WTC11 (cell line): Measurements from ENCODE around the gene POLR3H. TPM values are rescaled to one million over a fixed set of nuclear protein-coding genes. Genes with fewer than 3 reads are reported as not detected.
A peak's percentile ranks its signal among the peaks of the same experiment; 100 is the strongest.

Experiments used
- ATAC-seq: fragments of 200-7000 bp; cut with Tn5 transposase; 2 replicates; pipeline ENCODE4 v1.10.0; 2021; ENCODE audit warnings: mild to moderate bottlenecking, moderate library complexity
- CTCF ChIA-PET: fragments of 300-600 bp; sonication (Branson Sonifier 250); formaldehyde crosslinking; loops from one replicate; lab custom pipeline; 2021; ENCODE audit warnings: antibody characterized with exemption; lab: Charles Lee
- POLR2A ChIA-PET: fragments of 350-600 bp; sonication (Branson Sonifier 250); formaldehyde crosslinking; loops from one replicate; lab custom pipeline; 2021; ENCODE audit warnings: antibody characterized with exemption; lab: Charles Lee
- DNase-seq: peaks from one replicate; pipeline ENCODE4 v3.0.0; 2021; ENCODE audit warnings: low spot score
- H3K27ac Mint-ChIP-seq: 2 replicates; pipeline ENCODE4 v1.8.0; 2021; ENCODE audit warnings: mixed read lengths
- H3K27me3 Mint-ChIP-seq: 2 replicates; pipeline ENCODE4 v1.8.0; 2021; ENCODE audit warnings: low read depth, mild to moderate bottlenecking, moderate library complexity, mixed read lengths
- H3K36me3 Mint-ChIP-seq: 2 replicates; pipeline ENCODE4 v1.8.0; 2021; ENCODE audit warnings: mixed read lengths
- H3K4me1 Mint-ChIP-seq: 2 replicates; pipeline ENCODE4 v1.8.0; 2022; ENCODE audit warnings: mixed read lengths
- H3K4me3 Mint-ChIP-seq: 2 replicates; pipeline ENCODE4 v1.8.0; 2021; ENCODE audit warnings: mild to moderate bottlenecking, moderate library complexity, mixed read lengths
- H3K9me3 Mint-ChIP-seq: 2 replicates; pipeline ENCODE4 v1.8.0; 2021; ENCODE audit warnings: mixed read lengths
- ESRRA ChIP-seq: sonication (generic); formaldehyde crosslinking; IDR thresholded peaks from 2 replicates; pipeline ENCODE4 v1.8.1; 2022; ENCODE audit warnings: mild to moderate bottlenecking, missing genetic modification reagents, borderline replicate concordance
- FOXJ3 ChIP-seq: sonication (generic); formaldehyde crosslinking; IDR thresholded peaks from 2 replicates; pipeline ENCODE4 v1.9.0; 2021; ENCODE audit warnings: missing genetic modification reagents, mild to moderate bottlenecking, borderline replicate concordance
- GTF2I ChIP-seq: fragments of 250-450 bp; sonication (Bioruptor Pico); conservative IDR thresholded peaks from 2 replicates; pipeline ENCODE4 v1.4.0; 2021; ENCODE audit warnings: mild to moderate bottlenecking
- KAT7 ChIP-seq: sonication (generic); formaldehyde crosslinking; IDR thresholded peaks from 2 replicates; pipeline ENCODE4 v1.8.1; 2023; ENCODE audit warnings: missing genetic modification reagents, mild to moderate bottlenecking, borderline replicate concordance
- TCF7 ChIP-seq: sonication (generic); formaldehyde crosslinking; IDR thresholded peaks from 2 replicates; pipeline ENCODE4 v1.8.0; 2022; ENCODE audit warnings: mild to moderate bottlenecking, low read depth, missing genetic modification reagents, moderate library complexity
- TEAD1 ChIP-seq: sonication (generic); formaldehyde crosslinking; IDR thresholded peaks from 2 replicates; pipeline ENCODE4 v1.8.0; 2022; ENCODE audit warnings: mild to moderate bottlenecking, missing genetic modification reagents
- ZNF219 ChIP-seq: sonication (generic); formaldehyde crosslinking; IDR thresholded peaks from 2 replicates; pipeline ENCODE4 v1.8.0; 2023; ENCODE audit warnings: missing genetic modification reagents, mild to moderate bottlenecking, borderline replicate concordance
- ZNF317 ChIP-seq: sonication (generic); formaldehyde crosslinking; IDR thresholded peaks from 2 replicates; pipeline ENCODE4 v1.8.1; 2023; ENCODE audit warnings: low read depth, mild to moderate bottlenecking, moderate library complexity, missing genetic modification reagents, borderline replicate concordance
- ZNF671 ChIP-seq: fragments of 250-450 bp; sonication (Bioruptor Pico); IDR thresholded peaks from 2 replicates; pipeline ENCODE4 v1.8.0; 2021; ENCODE audit warnings: mild to moderate bottlenecking
- total RNA-seq: library from RNA; stranded (reverse); gene quantifications from 3 replicates; pipeline ENCODE4 v1.2.3, GENCODE V29; 2021
- TF ChIP-seq, protein P1 (sequence below): sonication (generic); formaldehyde crosslinking; conservative IDR thresholded peaks from 2 replicates; pipeline ENCODE4 v1.8.1; 2023; ENCODE audit warnings: mild to moderate bottlenecking, low read depth, missing genetic modification reagents, moderate library complexity
- TF ChIP-seq, protein P2 (sequence below): sonication (generic); formaldehyde crosslinking; IDR thresholded peaks from 2 replicates; pipeline ENCODE4 v1.8.1; 2023; ENCODE audit warnings: mild to moderate bottlenecking, missing genetic modification reagents, moderate library complexity
- TF ChIP-seq, protein P3 (sequence below): sonication (generic); formaldehyde crosslinking; IDR thresholded peaks from 2 replicates; pipeline ENCODE4 v1.8.1; 2023; ENCODE audit warnings: mild to moderate bottlenecking, moderate library complexity, missing genetic modification reagents
- TF ChIP-seq, protein P4 (sequence below): fragments of 250-450 bp; sonication (Bioruptor Pico); IDR thresholded peaks from 2 replicates; pipeline ENCODE4 v2.1.2; 2022; ENCODE audit warnings: mild to moderate bottlenecking, moderate library complexity

POLR3H gene
- total RNA-seq, 1 experiment from 2014 or later, result 28.8 TPM

DNA sequence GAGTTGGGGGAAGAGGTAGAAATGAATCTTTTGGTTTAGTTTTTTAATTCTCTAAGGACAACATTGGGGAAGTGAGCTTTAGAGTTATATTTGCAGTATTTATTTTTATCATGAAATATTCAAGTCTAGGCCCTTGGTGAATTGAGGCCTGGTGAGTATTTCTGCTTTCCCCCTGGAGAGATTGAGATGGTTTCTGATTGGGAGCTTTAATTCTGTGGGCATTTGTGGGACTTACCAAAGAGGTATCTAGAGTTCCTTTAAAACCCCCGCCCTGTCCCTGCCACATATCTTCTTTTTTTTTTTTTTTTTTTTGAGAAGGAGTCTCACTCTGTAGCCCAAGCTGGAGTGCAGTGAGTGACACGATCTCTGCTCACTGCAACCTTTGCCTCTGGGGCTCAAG lies 65.8 kb downstream of the POLR3H start:
- no peaks in the 10 kb centered on the region for H3K27me3 Mint-ChIP-seq
- DNase-seq (no peak), ATAC-seq (no peak)
- H3K9me3 Mint-ChIP-seq, result no peaks in the 10 kb centered on the region
- peaks cover 43% of the 10 kb centered on the region for H3K4me1 Mint-ChIP-seq
- H3K4me3 Mint-ChIP-seq, result no peak overlapping the region
- no peaks in the 10 kb centered on the region for H3K36me3 Mint-ChIP-seq
- TF ChIP-seq ZNF317, result no peak
- TF ChIP-seq GTF2I, result no peak
- no peak for TF ChIP-seq TEAD1 (CRISPR knock-in tag)
- TF ChIP-seq, protein P1, sequence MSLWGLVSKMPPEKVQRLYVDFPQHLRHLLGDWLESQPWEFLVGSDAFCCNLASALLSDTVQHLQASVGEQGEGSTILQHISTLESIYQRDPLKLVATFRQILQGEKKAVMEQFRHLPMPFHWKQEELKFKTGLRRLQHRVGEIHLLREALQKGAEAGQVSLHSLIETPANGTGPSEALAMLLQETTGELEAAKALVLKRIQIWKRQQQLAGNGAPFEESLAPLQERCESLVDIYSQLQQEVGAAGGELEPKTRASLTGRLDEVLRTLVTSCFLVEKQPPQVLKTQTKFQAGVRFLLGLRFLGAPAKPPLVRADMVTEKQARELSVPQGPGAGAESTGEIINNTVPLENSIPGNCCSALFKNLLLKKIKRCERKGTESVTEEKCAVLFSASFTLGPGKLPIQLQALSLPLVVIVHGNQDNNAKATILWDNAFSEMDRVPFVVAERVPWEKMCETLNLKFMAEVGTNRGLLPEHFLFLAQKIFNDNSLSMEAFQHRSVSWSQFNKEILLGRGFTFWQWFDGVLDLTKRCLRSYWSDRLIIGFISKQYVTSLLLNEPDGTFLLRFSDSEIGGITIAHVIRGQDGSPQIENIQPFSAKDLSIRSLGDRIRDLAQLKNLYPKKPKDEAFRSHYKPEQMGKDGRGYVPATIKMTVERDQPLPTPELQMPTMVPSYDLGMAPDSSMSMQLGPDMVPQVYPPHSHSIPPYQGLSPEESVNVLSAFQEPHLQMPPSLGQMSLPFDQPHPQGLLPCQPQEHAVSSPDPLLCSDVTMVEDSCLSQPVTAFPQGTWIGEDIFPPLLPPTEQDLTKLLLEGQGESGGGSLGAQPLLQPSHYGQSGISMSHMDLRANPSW (CRISPR knock-in tag), result no peak
- no peak for TF ChIP-seq FOXJ3 (CRISPR knock-in tag)
- no peak for TF ChIP-seq ZNF671
- no peak for TF ChIP-seq TCF7
- TF ChIP-seq ZNF219 (CRISPR knock-in tag), result no peak
- no peak for TF ChIP-seq ESRRA (CRISPR knock-in tag)
- TF ChIP-seq, protein P2, sequence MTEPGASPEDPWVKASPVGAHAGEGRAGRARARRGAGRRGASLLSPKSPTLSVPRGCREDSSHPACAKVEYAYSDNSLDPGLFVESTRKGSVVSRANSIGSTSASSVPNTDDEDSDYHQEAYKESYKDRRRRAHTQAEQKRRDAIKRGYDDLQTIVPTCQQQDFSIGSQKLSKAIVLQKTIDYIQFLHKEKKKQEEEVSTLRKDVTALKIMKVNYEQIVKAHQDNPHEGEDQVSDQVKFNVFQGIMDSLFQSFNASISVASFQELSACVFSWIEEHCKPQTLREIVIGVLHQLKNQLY (CRISPR knock-in tag), result no peak
- TF ChIP-seq KAT7 (CRISPR knock-in tag), result no peak
- TF ChIP-seq, protein P3, sequence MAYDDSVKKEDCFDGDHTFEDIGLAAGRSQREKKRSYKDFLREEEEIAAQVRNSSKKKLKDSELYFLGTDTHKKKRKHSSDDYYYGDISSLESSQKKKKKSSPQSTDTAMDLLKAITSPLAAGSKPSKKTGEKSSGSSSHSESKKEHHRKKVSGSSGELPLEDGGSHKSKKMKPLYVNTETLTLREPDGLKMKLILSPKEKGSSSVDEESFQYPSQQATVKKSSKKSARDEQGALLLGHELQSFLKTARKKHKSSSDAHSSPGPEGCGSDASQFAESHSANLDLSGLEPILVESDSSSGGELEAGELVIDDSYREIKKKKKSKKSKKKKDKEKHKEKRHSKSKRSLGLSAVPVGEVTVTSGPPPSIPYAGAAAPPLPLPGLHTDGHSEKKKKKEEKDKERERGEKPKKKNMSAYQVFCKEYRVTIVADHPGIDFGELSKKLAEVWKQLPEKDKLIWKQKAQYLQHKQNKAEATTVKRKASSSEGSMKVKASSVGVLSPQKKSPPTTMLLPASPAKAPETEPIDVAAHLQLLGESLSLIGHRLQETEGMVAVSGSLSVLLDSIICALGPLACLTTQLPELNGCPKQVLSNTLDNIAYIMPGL (CRISPR knock-in tag), result no peak
- TF ChIP-seq, protein P4, sequence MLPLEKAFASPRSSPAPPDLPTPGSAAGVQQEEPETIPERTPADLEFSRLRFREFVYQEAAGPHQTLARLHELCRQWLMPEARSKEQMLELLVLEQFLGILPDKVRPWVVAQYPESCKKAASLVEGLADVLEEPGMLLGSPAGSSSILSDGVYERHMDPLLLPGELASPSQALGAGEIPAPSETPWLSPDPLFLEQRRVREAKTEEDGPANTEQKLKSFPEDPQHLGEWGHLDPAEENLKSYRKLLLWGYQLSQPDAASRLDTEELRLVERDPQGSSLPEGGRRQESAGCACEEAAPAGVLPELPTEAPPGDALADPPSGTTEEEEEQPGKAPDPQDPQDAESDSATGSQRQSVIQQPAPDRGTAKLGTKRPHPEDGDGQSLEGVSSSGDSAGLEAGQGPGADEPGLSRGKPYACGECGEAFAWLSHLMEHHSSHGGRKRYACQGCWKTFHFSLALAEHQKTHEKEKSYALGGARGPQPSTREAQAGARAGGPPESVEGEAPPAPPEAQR (CRISPR knock-in tag), result no peak
- ChIA-PET POLR2A (interaction anchor here (2.3 kb wide), 1 partner anchor 9 kb away, joined by 12 read pairs; the partner anchor contains the start of genes ACO2 and PHF5A), CTCF (interaction anchor here (0.7 to 3.5 kb wide), 4 partner anchors 22 to 110 kb away, joined by 3 to 27 read pairs (median 10); no protein-coding TSS in a partner anchor)
- H3K27ac Mint-ChIP-seq, result peak overlapping the region; percentile 41; the same call in 1 of the 2 replicates

Other genes with a start within 250 kb of the POLR3H start
- 61.6 to 64.7 TPM (median 64.7 TPM) in 3 replicates for gene ZC3H7B, start 242.9 kb downstream of the POLR3H start, total RNA-seq
- 9.8 to 12.0 TPM (median 10.2 TPM) in 3 replicates for gene TEF, start 162.5 kb downstream of the POLR3H start, total RNA-seq
- 46.6 to 52.2 TPM (median 49.4 TPM) in 3 replicates for gene TOB2, start 97.7 kb downstream of the POLR3H start, total RNA-seq
- gene PHF5A, start 75.8 kb downstream of the POLR3H start, total RNA-seq, result 93.1 to 99.6 TPM (median 97.9 TPM) in 3 replicates
- 98.3 to 104 TPM (median 99.3 TPM) in 3 replicates for gene ACO2, start 75.4 kb downstream of the POLR3H start, total RNA-seq
- 1.1 to 1.9 TPM (median 1.7 TPM) in 3 replicates for gene CSDC2, start 16.5 kb upstream of the POLR3H start, total RNA-seq
- gene PMM1, start 45.4 kb upstream of the POLR3H start, total RNA-seq, result 14.8 to 15.7 TPM (median 15.0 TPM) in 3 replicates
- gene DESI1, start 76.6 kb upstream of the POLR3H start, total RNA-seq, result 30.3 to 32.2 TPM (median 30.4 TPM) in 3 replicates
- gene XRCC6, start 76.8 kb upstream of the POLR3H start, total RNA-seq, result 410 to 474 TPM (median 420 TPM) in 3 replicates
- 188 to 207 TPM (median 188 TPM) in 3 replicates for gene SNU13, start 144.4 kb upstream of the POLR3H start, total RNA-seq
- gene MEI1, start 155.0 kb upstream of the POLR3H start, total RNA-seq, result 0.16 to 1.1 TPM (median 0.35 TPM) in 3 replicates